PC-3 (cell line): ENCODE data around the gene WNT10A. TPM values are rescaled to one million over a fixed set of nuclear protein-coding genes. Genes with fewer than 3 reads are reported as not detected.

Experiments
- ATAC-seq: fragments of 200-7000 bp; cut with Tn5 transposase; 2 replicates; pipeline ENCODE4 v1.9.1; 2020; ENCODE audit warnings: mild to moderate bottlenecking, moderate library complexity
- BruUV-seq: library from RNA; stranded (reverse); fragments of 400-500 nt; replicated peaks from 2 replicates; lab custom pipeline; 2021; lab: Mats Ljungman, UMichigan
- CTCF ChIA-PET: fragments of 300-600 bp; sonication (Branson Sonifier 250); formaldehyde crosslinking; loops from one replicate; lab custom pipeline; 2022; ENCODE audit warnings: antibody characterized with exemption; lab: Charles Lee
- POLR2A ChIA-PET: fragments of 300-600 bp; sonication (Branson Sonifier 250); formaldehyde crosslinking; loops from one replicate; lab custom pipeline; 2022; ENCODE audit warnings: antibody characterized with exemption; ENCODE audit not compliant: unreplicated experiment; lab: Charles Lee
- DNase-seq: peaks from one replicate; pipeline ENCODE4 v3.0.0-alpha.2; 2015
- H2AFZ ChIP-seq: fragments of 300-600 bp; sonication (generic); 2 replicates; pipeline ENCODE4 v1.6.0; 2016; ENCODE audit warnings: antibody characterized with exemption, low read length
- H3F3A ChIP-seq: fragments of 300-600 bp; sonication (generic); one replicate; pipeline ENCODE4 v1.6.0; 2017; ENCODE audit warnings: antibody characterized with exemption, low read length, control low read depth, mild to moderate bottlenecking; ENCODE audit not compliant: unreplicated experiment
- H3K27ac ChIP-seq: fragments of 300-600 bp; sonication (generic); 2 replicates; pipeline ENCODE4 v1.5.1; 2016; ENCODE audit warnings: mild to moderate bottlenecking, low read length
- H3K27me3 ChIP-seq: fragments of 300-600 bp; sonication (generic); 2 replicates; pipeline ENCODE4 v1.6.1; 2016; ENCODE audit warnings: low read length, mixed read lengths
- H3K36me3 ChIP-seq: fragments of 300-600 bp; sonication (generic); 2 replicates; pipeline ENCODE4 v1.6.1; 2016; ENCODE audit warnings: low read depth, mixed run types, low read length, mixed read lengths
- H3K4me1 ChIP-seq: fragments of 300-600 bp; sonication (generic); 2 replicates; pipeline ENCODE4 v1.5.1; 2016; ENCODE audit warnings: low read length; ENCODE audit not compliant: insufficient read depth
- H3K4me2 ChIP-seq: fragments of 300-600 bp; sonication (generic); 2 replicates; pipeline ENCODE4 v1.6.0; 2016; ENCODE audit warnings: low read length
- H3K4me3 ChIP-seq: fragments of 300-600 bp; sonication (generic); 2 replicates; pipeline ENCODE4 v1.5.1; 2016; ENCODE audit warnings: mild to moderate bottlenecking, low read length, mixed read lengths
- H3K79me2 ChIP-seq: fragments of 300-600 bp; sonication (generic); 2 replicates; pipeline ENCODE4 v1.6.1; 2017; ENCODE audit warnings: low read length, mixed read lengths
- H3K9ac ChIP-seq: fragments of 300-600 bp; sonication (generic); 2 replicates; pipeline ENCODE4 v1.6.0; 2016; ENCODE audit warnings: mild to moderate bottlenecking, low read length
- H3K9me2 ChIP-seq: fragments of 300-600 bp; sonication (generic); replicated peaks from 2 replicates; pipeline ENCODE4 v1.6.1; 2016; ENCODE audit warnings: mixed run types, low read length, mixed read lengths
- H3K9me3 ChIP-seq: fragments of 300-600 bp; sonication (generic); 2 replicates; pipeline ENCODE4 v1.6.1; 2016; ENCODE audit warnings: low read length, mixed read lengths
- H4K20me1 ChIP-seq: fragments of 300-600 bp; sonication (generic); 2 replicates; pipeline ENCODE4 v1.6.1; 2016; ENCODE audit warnings: low read length, mixed read lengths
- EZH2 ChIP-seq: fragments of 300-600 bp; sonication (generic); IDR thresholded peaks from one replicate; pipeline ENCODE4 v1.6.1; 2017; ENCODE audit warnings: antibody characterized with exemption, mild to moderate bottlenecking, low read length; ENCODE audit not compliant: unreplicated experiment
- EZH2phosphoT487 ChIP-seq: fragments of 300-600 bp; sonication (generic); IDR thresholded peaks from 2 replicates; pipeline ENCODE4 v1.6.1; 2018; ENCODE audit warnings: mild to moderate bottlenecking, antibody characterized with exemption, low read length, borderline replicate concordance
- intact Hi-C: fragments of 100-400 bp; cut with micrococcal nuclease; formaldehyde crosslinking; loops from 2 replicates; pipeline ENCODE4 v1.9.0; 2023
- total RNA-seq: library from RNA; depleted of rRNA; stranded (reverse); fragments of >200 nt; gene quantifications from 2 replicates; pipeline ENCODE4 v1.2.3, GENCODE V29; 2014
- TF ChIP-seq, protein P1 (sequence below): fragments of 300-600 bp; sonication (generic); conservative IDR thresholded peaks from 2 replicates; pipeline ENCODE4 v1.5.1; 2017; ENCODE audit warnings: antibody characterized with exemption, low read depth, mild to moderate bottlenecking, low read length

Gene WNT10A
- total RNA-seq, 1 experiment from 2014 or later = 0.40 TPM

DNA sequence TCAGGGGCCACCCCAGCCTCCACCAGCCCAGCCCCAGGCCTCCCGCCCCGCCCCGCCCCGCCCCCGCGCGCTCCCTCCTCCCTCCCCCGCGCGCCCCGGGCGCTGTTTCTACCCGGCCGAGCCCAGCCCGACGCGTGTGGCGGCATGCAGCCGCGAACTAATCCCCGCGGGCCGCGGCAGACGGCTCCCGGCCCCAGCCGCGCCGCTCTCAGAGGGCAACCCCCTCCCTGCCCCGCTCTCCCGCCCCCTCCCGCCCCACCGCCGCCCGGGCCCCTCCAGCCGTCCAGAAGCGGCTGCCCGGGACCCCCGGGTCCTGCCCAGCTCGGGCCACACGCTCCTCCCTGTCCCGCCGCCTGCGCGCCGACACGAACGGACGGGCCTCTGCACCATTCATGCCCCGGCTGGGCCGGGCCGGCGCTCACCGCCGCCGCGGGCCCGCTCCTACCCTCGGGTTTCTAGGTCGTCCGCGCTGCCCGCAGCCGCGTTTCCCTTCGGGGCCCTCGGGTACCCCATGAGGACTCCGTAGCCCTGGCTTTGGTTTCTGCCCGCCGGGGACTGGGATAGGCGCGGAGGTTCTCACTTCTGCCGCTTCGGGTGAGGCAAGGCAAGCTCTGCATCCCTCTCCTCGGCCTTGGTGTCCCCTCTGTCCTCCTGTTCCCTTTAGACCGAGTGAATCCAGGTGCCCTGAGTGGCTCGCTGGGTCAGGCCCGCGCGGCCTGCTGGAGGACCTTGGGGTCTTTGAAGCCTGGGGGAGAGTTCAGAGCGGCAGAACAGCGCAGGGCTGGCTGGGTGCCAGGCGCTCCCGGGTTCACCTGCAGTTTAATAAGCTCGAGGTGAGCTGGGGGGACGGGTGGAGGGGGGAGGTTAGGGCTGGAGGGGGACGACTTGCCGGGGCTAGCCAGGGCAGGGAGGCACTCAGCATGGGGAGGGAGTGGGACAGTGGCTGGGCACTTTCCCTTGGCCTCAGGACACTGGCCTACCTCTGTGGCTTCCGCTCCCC, 3.1 kb downstream of the WNT10A start:
- H3K4me3 ChIP-seq = no peak overlapping the region
- intact Hi-C loops = no loop called here
- H3F3A ChIP-seq = no peaks in the 10 kb centered on the region
- POLR2A ChIA-PET = interaction anchor here (0.5 kb wide), 1 partner anchor 12 kb away, joined by 3 read pairs; no protein-coding TSS in a partner anchor
- no TSS peak for BruUV-seq
- no peaks in the 10 kb centered on the region for H4K20me1 ChIP-seq
- no peaks in the 10 kb centered on the region for H3K36me3 ChIP-seq
- H3K27me3 ChIP-seq = no peaks in the 10 kb centered on the region
- H3K79me2 ChIP-seq = no peaks in the 10 kb centered on the region
- H3K4me1 ChIP-seq = no peaks in the 10 kb centered on the region
- TF ChIP-seq, protein P1, sequence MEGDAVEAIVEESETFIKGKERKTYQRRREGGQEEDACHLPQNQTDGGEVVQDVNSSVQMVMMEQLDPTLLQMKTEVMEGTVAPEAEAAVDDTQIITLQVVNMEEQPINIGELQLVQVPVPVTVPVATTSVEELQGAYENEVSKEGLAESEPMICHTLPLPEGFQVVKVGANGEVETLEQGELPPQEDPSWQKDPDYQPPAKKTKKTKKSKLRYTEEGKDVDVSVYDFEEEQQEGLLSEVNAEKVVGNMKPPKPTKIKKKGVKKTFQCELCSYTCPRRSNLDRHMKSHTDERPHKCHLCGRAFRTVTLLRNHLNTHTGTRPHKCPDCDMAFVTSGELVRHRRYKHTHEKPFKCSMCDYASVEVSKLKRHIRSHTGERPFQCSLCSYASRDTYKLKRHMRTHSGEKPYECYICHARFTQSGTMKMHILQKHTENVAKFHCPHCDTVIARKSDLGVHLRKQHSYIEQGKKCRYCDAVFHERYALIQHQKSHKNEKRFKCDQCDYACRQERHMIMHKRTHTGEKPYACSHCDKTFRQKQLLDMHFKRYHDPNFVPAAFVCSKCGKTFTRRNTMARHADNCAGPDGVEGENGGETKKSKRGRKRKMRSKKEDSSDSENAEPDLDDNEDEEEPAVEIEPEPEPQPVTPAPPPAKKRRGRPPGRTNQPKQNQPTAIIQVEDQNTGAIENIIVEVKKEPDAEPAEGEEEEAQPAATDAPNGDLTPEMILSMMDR = no peak
- TF ChIP-seq EZH2 = no peak
- no peak for TF ChIP-seq EZH2phosphoT487
- H3K27ac ChIP-seq = no peak overlapping the region
- CTCF ChIA-PET = interaction anchor here (1.0 kb wide), 1 partner anchor 14 kb away, joined by 3 read pairs; no protein-coding TSS in a partner anchor
- no peaks in the 10 kb centered on the region for H3K9me2 ChIP-seq
- no peak for DNase-seq
- H3K9me3 ChIP-seq = no peaks in the 10 kb centered on the region
- H3K4me2 ChIP-seq = no peak overlapping the region
- H3K9ac ChIP-seq = no peak overlapping the region
- no peak for ATAC-seq
- no peak overlapping the region for H2AFZ ChIP-seq

- ChIA-PET POLR2A (no interaction called here), CTCF (no interaction called here)
- Histone ChIP-seq H4K20me1 (no peaks in the 10 kb centered on the region), H2AFZ (no peak overlapping the region), H3K4me2 (no peak overlapping the region), H3K4me1 (no peaks in the 10 kb centered on the region), H3K9me2 (no peaks in the 10 kb centered on the region), H3K9me3 (no peaks in the 10 kb centered on the region), H3K27me3 (no peaks in the 10 kb centered on the region), H3F3A (no peaks in the 10 kb centered on the region), H3K36me3 (no peaks in the 10 kb centered on the region), H3K27ac (no peak overlapping the region), H3K4me3 (no peak overlapping the region), H3K79me2 (no peaks in the 10 kb centered on the region), H3K9ac (no peak overlapping the region)
- intact Hi-C loops = no loop called here
- TF ChIP-seq EZH2 (no peak), EZH2phosphoT487 (no peak)
- TF ChIP-seq, protein P1 = no peak
- no TSS peak for BruUV-seq
- DNase-seq (no peak), ATAC-seq (no peak)
Observed at GRCh38 chr2:218884519-218884918, 3.9 kb downstream of the WNT10A start.
